ENCODE measurements around the gene C19orf53.
"Not testable (repeated sequence)": the region's sequence is repeated elsewhere in the genome, so short reads cannot be mapped to it uniquely, and the experiment has no call there.

The C19orf53 gene

DNA sequence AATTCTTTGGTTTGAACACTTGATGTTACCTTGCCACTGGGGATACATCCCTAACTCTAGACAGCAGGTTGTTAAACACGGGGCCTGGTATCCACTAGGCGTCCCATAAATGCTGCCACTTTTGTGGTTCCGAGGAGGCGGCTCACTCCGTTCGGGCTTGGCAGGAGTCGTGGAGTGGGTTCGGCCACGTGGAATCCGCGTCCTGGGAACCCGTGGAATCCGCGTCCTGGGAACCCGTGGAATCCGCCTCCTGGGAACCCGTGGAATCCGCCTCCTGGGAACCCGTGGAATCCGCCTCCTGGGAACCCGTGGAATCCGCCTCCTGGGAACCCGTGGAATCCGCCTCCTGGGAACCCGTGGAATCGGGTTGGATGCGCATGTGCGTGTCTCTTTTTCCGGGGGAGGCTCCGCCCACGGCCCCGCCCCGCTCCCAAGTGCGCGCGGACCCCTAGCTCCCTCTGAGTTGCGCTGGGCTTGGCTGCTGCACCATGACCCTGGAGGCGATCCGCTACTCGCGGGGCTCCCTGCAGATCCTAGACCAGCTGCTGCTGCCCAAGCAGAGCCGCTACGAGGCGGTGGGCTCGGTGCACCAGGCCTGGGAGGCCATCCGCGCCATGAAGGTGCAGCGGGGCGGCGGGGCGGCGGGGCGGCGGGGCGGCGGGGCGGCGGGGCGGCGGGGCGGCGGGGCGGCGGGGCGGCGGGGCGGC, 10.0 kb upstream of the C19orf53 start, which contains the start of gene MRI1:
MRI1 (plus strand) TSS at position 422 of the 707 bp plus-strand sequence; CDS start at position 489, 67 bp downstream.
- DNase-seq = peak; percentile 7 to 79 (median 40)

GRCh38 chr19:13764821-13765394, 9.3 kb upstream of the C19orf53 start:
- DNase-seq = peak in 2 of 14 donors; percentile 16 to 29

DNA sequence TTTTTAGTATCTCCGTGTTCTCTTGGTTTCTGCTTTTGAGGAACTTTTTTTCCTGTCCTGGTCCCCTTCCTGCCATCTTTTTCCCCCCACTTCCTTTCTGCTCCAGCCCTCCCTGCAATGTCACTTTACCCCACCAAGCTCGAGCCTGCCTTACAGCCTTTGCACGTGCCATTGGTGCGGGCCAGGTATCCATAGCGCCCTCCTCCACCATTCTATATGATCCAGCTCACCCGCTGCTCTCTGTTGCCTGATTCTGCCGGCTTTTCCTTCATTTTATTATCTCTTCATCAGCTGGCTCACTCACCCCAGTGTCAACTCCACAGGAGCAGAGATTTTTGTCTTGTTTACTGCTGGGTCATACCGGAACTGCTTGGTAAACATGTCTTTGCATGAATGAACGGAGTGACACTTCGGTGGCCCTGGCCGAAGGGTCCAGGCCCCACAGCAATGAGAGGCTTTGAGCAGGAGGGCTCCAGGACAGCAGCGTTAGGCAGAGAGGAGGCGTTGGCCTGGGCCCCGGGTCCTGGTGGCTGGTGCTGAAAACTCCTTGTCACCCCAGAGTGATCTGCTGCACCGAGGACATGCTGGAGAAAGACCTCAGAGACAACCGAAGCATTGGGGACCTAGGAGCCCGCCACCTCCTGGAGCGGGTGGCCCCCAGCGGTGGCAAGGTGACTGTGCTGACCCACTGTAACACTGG, 8.7 kb upstream of the C19orf53 start:
- DNase-seq = no peak

GRCh38 chr19:13766095-13766481, 8.2 kb upstream of the C19orf53 start:
- no peak for DNase-seq

DNA sequence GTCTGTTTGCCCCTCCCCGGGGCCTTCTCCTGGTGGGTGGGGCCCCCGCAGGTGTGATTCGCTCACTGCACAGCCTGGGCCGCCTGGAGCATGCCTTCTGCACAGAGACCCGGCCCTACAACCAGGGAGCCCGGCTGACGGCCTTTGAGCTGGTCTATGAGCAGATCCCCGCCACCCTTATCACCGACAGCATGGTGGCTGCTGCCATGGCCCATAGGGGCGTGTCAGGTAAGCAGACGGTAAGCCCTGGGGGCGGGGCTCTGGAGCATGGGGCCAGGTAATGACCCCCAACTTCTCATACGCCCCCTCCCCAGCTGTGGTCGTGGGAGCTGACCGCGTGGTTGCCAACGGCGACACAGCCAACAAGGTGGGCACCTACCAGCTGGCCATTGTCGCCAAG, 5.7 kb upstream of the C19orf53 start:
- DNase-seq = no peak

GRCh38 chr19:13770013-13770635, 4.1 kb upstream of the C19orf53 start:
- no peak for DNase-seq

- no peak for DNase-seq
Observed at GRCh38 chr19:13778398-13778797, 4.1 kb downstream of the C19orf53 start.

GRCh38 chr19:13778847-13779246, 4.6 kb downstream of the C19orf53 start:
- no peak for DNase-seq

DNA sequence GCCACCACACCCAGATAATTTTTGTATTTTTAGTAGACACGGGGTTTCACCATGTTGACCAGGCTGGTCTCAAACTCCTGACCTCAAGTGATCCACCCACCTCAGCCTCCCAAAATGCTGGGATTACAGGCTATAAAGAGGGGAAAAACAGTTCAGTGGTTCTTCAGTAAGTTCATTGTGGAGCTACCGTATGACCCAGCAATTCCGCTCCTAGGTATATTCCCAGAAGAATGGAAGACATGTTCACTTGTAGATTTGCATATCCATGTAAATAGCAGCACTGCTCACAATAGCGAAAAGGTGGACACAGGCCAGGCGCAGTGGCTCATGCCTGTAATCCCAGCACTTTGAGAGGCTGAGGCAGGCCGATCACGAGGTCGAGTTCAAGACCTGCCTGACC, 5.5 kb downstream of the C19orf53 start:
- DNase-seq = not testable (repeated sequence)

GRCh38 chr19:13781547-13781946, 7.3 kb downstream of the C19orf53 start:
- DNase-seq = peak in 3 of 14 donors; percentile 1 to 65 (median 20)

GRCh38 chr19:13782537-13782936, 8.3 kb downstream of the C19orf53 start:
- DNase-seq = no peak

DNA sequence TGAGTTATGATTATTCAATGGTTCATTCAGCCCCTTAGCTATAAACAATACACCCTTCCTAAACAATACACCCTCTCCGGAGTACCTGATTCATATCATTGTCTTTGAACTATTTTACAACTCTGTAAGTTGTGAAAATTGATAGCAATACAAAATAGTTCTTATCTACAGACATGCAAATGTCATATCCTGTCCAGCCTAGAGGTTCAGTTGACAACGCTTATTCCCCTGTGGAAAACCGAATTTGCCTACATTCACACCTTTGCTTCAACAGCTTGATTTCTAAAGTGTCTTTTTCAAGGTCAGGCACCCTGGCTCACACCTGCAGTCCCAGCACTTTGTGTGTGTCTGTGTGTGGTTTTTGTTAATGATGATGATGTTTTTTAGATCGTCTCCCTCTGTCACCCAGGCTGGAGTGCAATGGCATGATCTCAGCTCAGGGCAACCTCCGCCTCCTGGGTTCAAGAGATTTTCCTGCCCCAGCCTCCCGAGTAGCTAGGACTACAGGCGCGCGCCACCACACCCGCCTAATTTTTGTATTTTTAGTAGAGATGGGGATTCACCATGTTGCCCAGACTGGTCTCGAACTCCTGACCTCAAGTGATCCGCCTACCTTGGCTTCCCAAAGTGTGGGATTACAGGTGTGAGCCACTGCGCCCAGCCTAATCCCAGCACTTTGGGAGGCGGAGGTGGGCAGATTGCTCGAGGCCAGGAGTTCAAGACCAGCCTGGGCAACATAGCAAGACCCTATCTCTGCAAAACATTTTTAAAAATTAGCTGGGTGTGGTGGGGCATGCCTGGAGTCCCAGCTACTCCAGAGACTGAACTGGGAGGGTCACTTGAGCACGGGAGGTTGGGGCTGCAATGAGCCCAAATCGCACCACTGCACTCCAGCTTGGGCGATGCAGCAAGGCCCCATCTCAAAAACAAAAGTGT, 9.6 kb downstream of the C19orf53 start:
- no peak for DNase-seq

DNA sequence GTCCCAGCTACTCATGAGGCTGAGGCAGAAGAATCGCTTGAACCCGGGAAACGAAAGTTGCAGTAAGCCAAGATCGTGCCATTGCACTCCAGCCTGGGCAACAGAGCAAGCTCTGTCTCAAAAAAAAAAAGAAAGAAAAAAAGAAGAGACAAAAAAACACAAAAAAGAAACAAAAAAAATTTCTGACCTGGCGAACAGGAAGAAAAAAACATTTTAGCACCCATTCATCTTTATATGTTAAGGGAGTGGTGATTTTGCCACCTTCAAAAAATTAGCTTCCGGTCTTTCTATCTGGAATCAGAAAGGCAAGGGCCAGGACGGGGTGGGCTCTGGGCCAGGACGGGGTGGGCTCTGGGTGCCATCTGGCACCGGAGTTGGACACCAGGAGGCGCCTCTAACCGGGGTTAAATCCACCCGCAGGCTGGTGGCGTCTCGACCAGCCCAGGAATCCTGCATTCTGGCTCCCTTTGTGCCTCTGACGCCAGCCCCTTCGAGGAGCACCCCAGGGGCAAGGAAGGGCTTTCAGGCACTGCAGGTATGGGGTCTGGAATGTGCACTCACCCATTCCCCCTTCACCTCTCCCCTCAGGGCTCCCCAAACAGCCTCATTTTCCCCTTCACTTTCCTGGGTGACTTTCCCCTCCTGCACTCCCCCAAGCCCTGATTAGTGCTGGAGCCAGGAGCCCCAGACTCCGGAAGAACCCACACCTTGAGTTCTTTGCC, 10.6 kb downstream of the C19orf53 start:
- peak in 9 of 14 donors; percentile 13 to 63 (median 25) for DNase-seq

GRCh38 chr19:13788991-13789390, 14.7 kb downstream of the C19orf53 start:
- no peak for DNase-seq

- DNase-seq = no peak
Observed at GRCh38 chr19:13790354-13790753, 16.1 kb downstream of the C19orf53 start.

- not testable (repeated sequence) for DNase-seq
Observed at GRCh38 chr19:13793317-13793716, 19.1 kb downstream of the C19orf53 start.

- peak in 2 of 14 donors; percentile 13 to 54 for DNase-seq
Observed at GRCh38 chr19:13794398-13794756, 20.1 kb downstream of the C19orf53 start.

- peak; percentile 85 to 98 (median 96) for DNase-seq
Observed at GRCh38 chr19:13794757-13795589, 20.7 kb downstream of the C19orf53 start, which contains the start of gene ZSWIM4. Gene ZSWIM4 (plus strand): TSS chr19:13795443. CDS start chr19:13795649, 206 bp downstream.

DNA sequence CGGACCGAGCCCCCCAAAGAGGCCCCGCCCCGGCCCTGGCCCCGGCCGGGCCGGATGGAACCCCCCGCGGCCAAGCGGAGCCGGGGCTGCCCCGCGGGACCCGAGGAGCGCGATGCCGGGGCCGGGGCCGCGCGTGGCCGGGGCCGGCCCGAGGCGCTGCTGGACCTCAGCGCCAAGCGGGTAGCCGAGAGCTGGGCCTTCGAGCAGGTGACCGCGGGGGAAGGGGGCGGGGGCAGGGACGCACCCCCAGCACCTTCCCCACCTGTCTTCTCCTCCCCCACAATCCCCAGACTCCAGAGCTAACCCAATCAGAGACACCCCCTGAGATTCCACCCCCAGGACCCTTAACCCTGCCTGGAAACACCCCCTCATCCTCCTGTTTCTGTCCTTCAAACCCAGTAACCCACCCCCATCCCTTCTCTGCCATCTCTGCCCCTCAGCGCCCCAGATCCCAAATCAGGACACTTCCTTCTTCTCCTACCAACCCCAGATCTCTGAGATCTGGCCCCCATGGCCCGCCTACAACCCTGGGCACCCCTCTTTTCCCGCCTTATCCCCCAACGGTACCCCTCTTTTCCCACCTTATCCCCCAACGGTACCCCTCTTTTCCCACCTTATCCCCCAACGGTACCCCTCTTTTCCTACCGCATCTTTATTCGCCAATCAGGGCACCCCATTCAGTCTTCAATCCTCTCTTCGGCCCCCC, 21.5 kb downstream of the C19orf53 start:
- DNase-seq = peak in 2 of 14 donors; percentile 33 to 55
